ENCODE results near the gene GDA. TPM values are rescaled to one million over a fixed set of nuclear protein-coding genes. Genes with fewer than 3 reads are reported as not detected.

GDA gene
- total RNA-seq, 1 experiment from 2014 or later: not detected

- Mint-ChIP-seq H3K27me3 (ENCODE audit: insufficient read depth, unreplicated experiment) (no peaks in the 10 kb centered on the region), H3K9me3 (ENCODE audit: unreplicated experiment) (no peaks in the 10 kb centered on the region), H3K27ac (ENCODE audit: low read depth, unreplicated experiment) (no peak overlapping the region), H3K4me1 (ENCODE audit: insufficient read depth, unreplicated experiment) (no peaks in the 10 kb centered on the region), H3K4me3 (ENCODE audit: unreplicated experiment) (no peak overlapping the region), H3K36me3 (ENCODE audit: insufficient read depth, unreplicated experiment) (no peaks in the 10 kb centered on the region)
- CTCF ChIA-PET: no interaction called here
- TF ChIP-seq CTCF (IDR thresholded peaks at IDR 0.05; ENCODE audit: unreplicated experiment): no peak
- intact Hi-C loops (cut with micrococcal nuclease): no loop called here
- BruUV-seq (replicated peaks): no TSS peak
- DNase-seq (ENCODE audit: unreplicated experiment): no peak
- POLR2A ChIA-PET: no interaction called here
Measured at GRCh38 chr9:72124947-72125346, 24.3 kb upstream of the GDA start.

GRCh38 chr9:72127753-72128152 lies 21.5 kb upstream of the GDA start:
- no peaks in the 10 kb centered on the region for H3K9me3 Mint-ChIP-seq (ENCODE audit: unreplicated experiment)
- no peak overlapping the region for H3K4me3 Mint-ChIP-seq (ENCODE audit: unreplicated experiment)
- no TSS peak for BruUV-seq (replicated peaks)
- ChIA-PET CTCF (interaction anchor here (0.6 kb wide), 1 partner anchor 45 kb away, joined by 3 read pairs; no protein-coding TSS in a partner anchor), POLR2A (no interaction called here)
- no peaks in the 10 kb centered on the region for H3K36me3 Mint-ChIP-seq (ENCODE audit: insufficient read depth, unreplicated experiment)
- H3K27me3 Mint-ChIP-seq (ENCODE audit: insufficient read depth, unreplicated experiment): no peaks in the 10 kb centered on the region
- DNase-seq (ENCODE audit: unreplicated experiment): no peak
- intact Hi-C loops (cut with micrococcal nuclease): no loop called here
- no peak overlapping the region for H3K27ac Mint-ChIP-seq (ENCODE audit: low read depth, unreplicated experiment)
- H3K4me1 Mint-ChIP-seq (ENCODE audit: insufficient read depth, unreplicated experiment): peaks cover 11% of the 10 kb centered on the region
- no peak for TF ChIP-seq CTCF (IDR thresholded peaks at IDR 0.05; ENCODE audit: unreplicated experiment)

GRCh38 chr9:72128526-72128925 lies 20.7 kb upstream of the GDA start:
- DNase-seq (ENCODE audit: unreplicated experiment): no peak
- no peak for TF ChIP-seq CTCF (IDR thresholded peaks at IDR 0.05; ENCODE audit: unreplicated experiment)
- H3K27ac Mint-ChIP-seq (ENCODE audit: low read depth, unreplicated experiment): no peak overlapping the region
- H3K27me3 Mint-ChIP-seq (ENCODE audit: insufficient read depth, unreplicated experiment): no peaks in the 10 kb centered on the region
- H3K36me3 Mint-ChIP-seq (ENCODE audit: insufficient read depth, unreplicated experiment): no peaks in the 10 kb centered on the region
- POLR2A ChIA-PET: no interaction called here
- intact Hi-C loops (cut with micrococcal nuclease): no loop called here
- CTCF ChIA-PET: interaction anchor here (0.6 kb wide), 1 partner anchor 275 kb away, joined by 5 read pairs; no protein-coding TSS in a partner anchor
- peaks cover 11% of the 10 kb centered on the region for H3K4me1 Mint-ChIP-seq (ENCODE audit: insufficient read depth, unreplicated experiment)
- no peaks in the 10 kb centered on the region for H3K9me3 Mint-ChIP-seq (ENCODE audit: unreplicated experiment)
- BruUV-seq (replicated peaks): no TSS peak
- H3K4me3 Mint-ChIP-seq (ENCODE audit: unreplicated experiment): no peak overlapping the region

GRCh38 chr9:72129271-72130156 lies 19.7 kb upstream of the GDA start:
- ChIA-PET CTCF (no interaction called here), POLR2A (no interaction called here)
- intact Hi-C loops (cut with micrococcal nuclease): no loop called here
- no peaks in the 10 kb centered on the region for H3K9me3 Mint-ChIP-seq (ENCODE audit: unreplicated experiment)
- no peak for DNase-seq (ENCODE audit: unreplicated experiment)
- H3K36me3 Mint-ChIP-seq (ENCODE audit: insufficient read depth, unreplicated experiment): no peaks in the 10 kb centered on the region
- no peak overlapping the region for H3K4me3 Mint-ChIP-seq (ENCODE audit: unreplicated experiment)
- H3K4me1 Mint-ChIP-seq (ENCODE audit: insufficient read depth, unreplicated experiment): peaks cover 11% of the 10 kb centered on the region
- no peak for TF ChIP-seq CTCF (IDR thresholded peaks at IDR 0.05; ENCODE audit: unreplicated experiment)
- H3K27ac Mint-ChIP-seq (ENCODE audit: low read depth, unreplicated experiment): no peak overlapping the region
- no TSS peak for BruUV-seq (replicated peaks)
- no peaks in the 10 kb centered on the region for H3K27me3 Mint-ChIP-seq (ENCODE audit: insufficient read depth, unreplicated experiment)
